GM18519 (cell line): ENCODE results near the gene C9orf78.

Experiments used
- ATAC-seq: cut with Tn5 transposase; IDR thresholded peaks from one replicate; pipeline ENCODE4 v1.9.1; 2021; ENCODE audit warnings: mild to moderate bottlenecking, moderate library complexity; ENCODE audit not compliant: unreplicated experiment, low FRiP score

Gene C9orf78

GRCh38 chr9:129779560-129780190, 55.4 kb downstream of the C9orf78 start:
- ATAC-seq: no peak

DNA sequence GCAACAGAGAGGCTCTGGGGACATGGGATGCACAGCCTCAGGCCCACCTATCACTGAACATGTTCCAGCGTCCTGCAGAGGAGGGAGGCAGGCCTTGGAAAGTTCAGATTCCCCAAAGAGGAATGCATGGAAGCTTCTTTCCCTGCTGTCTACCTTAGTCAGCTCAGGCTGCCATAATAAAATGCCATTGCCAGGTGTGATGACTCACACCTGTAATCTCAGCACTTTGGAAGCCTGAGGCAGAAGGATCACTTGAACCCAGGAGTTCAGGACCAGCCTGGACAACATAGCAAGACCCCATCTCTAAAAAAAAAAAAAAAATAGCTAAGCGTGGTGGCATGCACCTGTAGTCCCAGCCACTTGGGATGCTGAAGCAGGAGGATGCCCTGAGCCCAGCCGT, 56.6 kb downstream of the C9orf78 start:
- ATAC-seq: no peak

- no peak for ATAC-seq
Observed at GRCh38 chr9:129777769-129778130, 57.3 kb downstream of the C9orf78 start.
